Skin epidermis (tissue), 12 donors: ENCODE measurements around the gene KPTN.
A peak's percentile ranks its signal among the peaks of the same experiment; 100 is the strongest.

Source experiments
- H3K27ac ChIP-seq, 21 experiments: fragments of 200-600 bp; sonication (generic) in 11 of 21; one replicate each; pipeline ENCODE4 v1.5.0; 2020; ENCODE audit warnings: mild to moderate bottlenecking in 3 of 21, inconsistent platforms in 2 of 21, moderate library complexity in 2 of 21
- H3K4me3 ChIP-seq, 7 experiments: fragments of 200-600 bp; sonication (generic) in 2 of 7; one replicate each; pipeline ENCODE4 v1.5.0; 2020; ENCODE audit warnings: inconsistent platforms in 2 of 7, mild to moderate bottlenecking in 2 of 7, moderate library complexity in 1 of 7

The KPTN gene

DNA sequence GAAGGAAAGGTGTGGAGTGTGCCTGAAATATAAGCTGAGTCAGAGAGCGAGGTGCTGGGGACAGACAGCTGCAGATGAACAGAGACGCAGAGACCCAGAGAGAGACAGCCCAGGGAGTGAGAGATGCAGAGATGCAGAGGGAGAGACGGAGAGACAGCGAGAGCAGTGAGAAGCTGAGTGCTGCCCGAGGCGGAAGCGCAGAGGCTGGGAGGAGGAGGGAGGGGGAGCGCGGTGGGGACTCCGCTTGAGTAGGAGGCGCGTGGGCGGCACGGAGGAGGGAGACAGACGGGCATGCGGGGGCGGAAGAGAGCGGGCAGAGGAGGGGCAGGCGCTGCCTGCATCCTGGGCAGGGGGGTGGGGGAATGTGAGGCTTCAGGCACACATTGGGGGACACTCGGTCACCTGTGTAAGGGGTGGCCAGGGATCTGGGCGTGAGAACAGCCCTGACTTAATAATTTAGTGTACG, 38.0 kb downstream of the KPTN start:
- Histone ChIP-seq H3K4me3 (peak overlapping the region in 1 of 7 experiments; percentile 0), H3K27ac (no peak overlapping the region)

GRCh38 chr19:47445527-47445926, 38.5 kb downstream of the KPTN start:
- no peak overlapping the region for H3K4me3 ChIP-seq
- H3K27ac ChIP-seq: no peak overlapping the region

- Histone ChIP-seq H3K27ac (no peak overlapping the region), H3K4me3 (no peak overlapping the region)
These were observed 39.6 kb downstream of the KPTN start for GRCh38 chr19:47444388-47444821.

- H3K27ac ChIP-seq: no peak overlapping the region
- no peak overlapping the region for H3K4me3 ChIP-seq
These were observed 40.7 kb downstream of the KPTN start for GRCh38 chr19:47443331-47443730.

- no peak overlapping the region for H3K27ac ChIP-seq
- H3K4me3 ChIP-seq: no peak overlapping the region
These were observed 45.2 kb downstream of the KPTN start for GRCh38 chr19:47438793-47439220.

GRCh38 chr19:47437500-47437899, 46.5 kb downstream of the KPTN start:
- H3K27ac ChIP-seq: no peak overlapping the region
- H3K4me3 ChIP-seq: no peak overlapping the region

DNA sequence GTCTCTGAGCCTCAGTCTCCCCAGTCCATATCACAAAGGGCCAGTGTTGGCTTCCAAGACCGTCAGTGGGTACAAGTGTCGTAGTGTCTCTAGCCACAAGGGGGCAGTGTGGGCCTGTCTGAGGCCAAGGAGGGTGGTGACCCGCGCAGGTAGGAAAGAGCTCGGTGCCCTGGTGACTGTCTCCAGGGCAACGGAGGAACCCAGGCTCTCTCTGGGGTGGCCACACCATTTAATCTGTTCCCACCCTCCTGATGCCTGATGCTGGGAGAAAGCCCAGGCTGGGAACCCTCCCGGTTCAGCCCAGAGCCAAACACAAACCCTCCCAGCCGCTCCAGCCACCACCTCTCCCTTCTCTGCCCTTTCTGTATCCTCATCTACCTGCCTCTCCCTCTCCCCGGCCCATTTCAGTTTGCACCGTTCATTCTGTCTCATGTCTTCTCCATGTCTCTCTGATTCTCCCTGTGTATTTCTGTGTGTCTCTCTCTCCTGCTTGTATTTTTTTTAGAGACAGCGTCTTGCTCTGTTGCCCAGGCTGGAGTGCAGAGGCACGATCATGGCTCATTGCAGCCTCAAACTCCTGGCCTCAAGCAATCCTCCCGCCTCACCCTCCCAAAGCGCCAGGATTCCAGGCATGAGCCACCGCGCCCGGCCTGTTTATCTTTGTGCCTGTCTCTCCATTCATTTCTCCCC, 47.2 kb downstream of the KPTN start:
- Histone ChIP-seq H3K27ac (no peak overlapping the region), H3K4me3 (no peak overlapping the region)

DNA sequence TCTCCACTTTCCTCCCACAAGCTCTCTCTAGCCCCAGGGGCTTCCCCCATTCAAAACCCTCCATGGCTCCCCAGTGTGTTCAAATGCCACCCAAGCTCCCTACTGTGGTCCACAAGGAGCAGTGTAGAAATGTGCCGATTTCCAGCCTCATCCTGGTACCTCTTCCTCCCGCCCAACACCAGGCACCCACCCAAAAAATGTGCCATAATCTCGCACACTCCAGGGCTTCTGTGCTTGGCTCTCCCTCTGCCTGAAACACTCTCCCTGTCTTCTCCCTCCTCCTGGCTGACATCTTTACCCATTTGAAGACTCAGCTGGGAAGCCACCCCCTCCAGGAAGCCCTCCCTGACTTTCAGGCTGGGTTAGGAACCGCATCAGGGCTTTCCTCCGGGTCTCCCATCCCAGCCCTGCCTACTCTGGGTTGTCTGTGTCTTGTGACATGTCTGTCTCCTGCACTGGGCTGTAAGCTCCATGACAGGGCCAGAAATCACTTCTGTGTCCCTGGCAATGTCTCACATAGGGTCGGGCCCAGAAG, 48.1 kb downstream of the KPTN start:
- Histone ChIP-seq H3K4me3 (no peak overlapping the region), H3K27ac (no peak overlapping the region)

DNA sequence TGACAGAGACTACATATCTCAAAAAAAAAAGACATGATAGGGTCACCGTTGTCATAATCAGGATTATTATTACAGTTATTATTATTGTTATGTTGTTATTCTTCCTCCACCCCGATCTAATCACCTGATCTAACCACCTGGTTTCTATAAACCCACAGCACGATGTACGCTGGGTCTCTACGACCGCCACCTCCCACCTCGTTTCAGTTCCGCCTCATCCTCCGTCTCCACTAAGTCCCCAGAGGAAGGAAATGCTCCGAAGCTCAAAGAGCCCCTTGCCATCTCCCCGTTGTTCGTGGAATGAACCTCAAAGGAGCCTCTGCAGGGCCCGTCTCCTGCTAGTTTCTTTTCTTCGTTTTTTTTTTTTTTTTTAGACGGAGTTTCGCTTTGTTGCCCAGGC, 48.8 kb downstream of the KPTN start:
- no peak overlapping the region for H3K27ac ChIP-seq
- H3K4me3 ChIP-seq: no peak overlapping the region

- H3K27ac ChIP-seq: no peak overlapping the region
- no peak overlapping the region for H3K4me3 ChIP-seq
These were observed 49.9 kb downstream of the KPTN start for GRCh38 chr19:47434088-47434487.

- Histone ChIP-seq H3K4me3 (no peak overlapping the region), H3K27ac (no peak overlapping the region)
These were observed 50.9 kb downstream of the KPTN start for GRCh38 chr19:47433121-47433520.

- Histone ChIP-seq H3K27ac (no peak overlapping the region), H3K4me3 (no peak overlapping the region)
These were observed 51.5 kb downstream of the KPTN start for GRCh38 chr19:47432499-47432898.

- H3K4me3 ChIP-seq: no peak overlapping the region
- no peak overlapping the region for H3K27ac ChIP-seq
These were observed 51.9 kb downstream of the KPTN start for GRCh38 chr19:47432091-47432490.

DNA sequence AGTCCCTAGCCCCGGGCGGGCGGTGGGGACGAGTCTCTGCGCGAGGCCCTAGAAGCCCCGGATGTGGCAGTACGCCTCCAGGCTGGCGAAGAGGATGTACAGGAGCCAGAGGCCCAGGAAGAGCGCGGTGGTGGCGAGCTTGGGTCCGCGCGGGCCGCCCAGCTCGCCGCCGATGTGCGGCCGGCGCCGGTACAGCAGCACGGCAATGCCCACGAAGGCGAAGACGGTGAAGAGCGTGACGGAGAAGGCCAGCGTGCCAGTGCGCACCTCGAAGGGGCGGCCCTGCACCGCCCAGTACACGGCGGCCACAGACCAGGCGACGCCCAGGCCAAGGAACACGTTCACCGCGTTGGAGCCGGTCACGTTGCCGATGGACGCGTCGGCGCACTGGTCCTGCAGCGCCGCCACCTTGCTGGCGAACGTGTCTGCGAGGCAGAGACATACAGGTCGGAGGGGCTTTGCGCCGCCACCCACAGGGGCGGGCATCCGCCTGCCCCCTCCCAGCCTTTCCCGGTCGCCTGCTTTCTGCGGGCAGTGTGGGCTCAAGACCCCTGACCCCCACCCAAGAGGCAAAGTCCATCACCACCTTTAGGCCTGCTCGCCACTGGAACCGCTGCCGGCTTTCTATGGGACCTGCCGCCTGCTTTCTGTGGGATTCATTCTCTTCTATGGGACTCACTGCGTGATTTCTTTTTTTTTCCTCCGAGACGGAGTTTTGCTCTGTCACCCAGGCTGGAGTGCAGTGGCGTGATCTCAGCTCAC, 53.8 kb downstream of the KPTN start:
- Histone ChIP-seq H3K4me3 (peak overlapping the region in 3 of 7 experiments; percentile 3 to 24 (median 14)), H3K27ac (no peak overlapping the region)

- no peak overlapping the region for H3K27ac ChIP-seq
- H3K4me3 ChIP-seq: no peak overlapping the region
These were observed 54.8 kb downstream of the KPTN start for GRCh38 chr19:47429140-47429793.

GRCh38 chr19:47428177-47428894, 55.7 kb downstream of the KPTN start:
- no peak overlapping the region for H3K27ac ChIP-seq
- H3K4me3 ChIP-seq: no peak overlapping the region

DNA sequence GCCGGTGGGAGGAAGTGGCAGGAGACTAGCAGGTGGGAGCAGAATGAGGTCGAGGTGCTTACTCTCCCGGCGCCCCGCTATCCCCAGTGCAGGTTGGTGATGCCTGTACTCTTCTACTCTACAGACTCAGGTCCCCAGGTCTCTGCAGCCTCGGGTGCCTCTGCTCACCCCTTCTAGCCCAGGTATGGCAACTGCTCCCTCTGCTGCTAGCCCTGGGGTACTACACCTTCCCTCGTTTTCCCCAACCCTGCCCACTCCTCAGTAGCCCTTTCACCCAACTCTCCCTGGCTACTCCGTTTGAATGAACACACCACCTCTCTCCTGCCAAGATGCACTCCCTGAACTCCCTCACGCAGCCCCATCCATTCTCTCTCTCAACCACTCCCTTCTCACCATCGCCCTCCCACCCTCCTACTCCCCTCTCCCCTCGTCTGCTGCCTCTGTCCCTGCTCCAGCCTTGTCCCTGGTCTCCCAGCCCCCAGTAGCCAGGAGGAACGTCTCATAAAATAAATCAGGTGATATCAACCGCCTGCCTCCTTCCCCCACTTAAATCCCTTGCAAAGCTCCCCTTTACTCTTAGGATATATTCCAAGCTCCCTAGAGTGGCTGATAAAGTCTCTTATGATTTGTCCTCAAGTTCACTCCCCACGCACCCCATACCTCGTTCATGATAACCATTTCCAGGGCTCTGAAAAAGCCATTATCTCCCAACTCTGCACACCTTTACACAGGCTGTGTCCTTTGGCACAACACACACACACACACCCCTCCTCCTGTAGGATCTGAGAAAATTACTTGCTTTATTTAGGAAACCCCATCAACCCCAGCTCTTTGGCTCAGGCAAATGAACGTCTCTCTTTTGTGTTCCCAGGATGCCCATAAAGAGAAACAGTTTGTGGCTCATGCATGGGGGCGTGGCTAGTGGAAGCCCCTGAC, 56.5 kb downstream of the KPTN start:
- no peak overlapping the region for H3K27ac ChIP-seq
- no peak overlapping the region for H3K4me3 ChIP-seq
